HCT116 (cell line): ENCODE results near the gene MAP7. TPM values are rescaled to one million over a fixed set of nuclear protein-coding genes. Genes with fewer than 3 reads are reported as not detected.

Experiments
- ATAC-seq: fragments of 200-7000 bp; cut with Tn5 transposase; 2 replicates; pipeline ENCODE4 v1.9.1; 2020; ENCODE audit warnings: mild to moderate bottlenecking, moderate library complexity
- BruUV-seq: library from RNA; stranded (reverse); fragments of 400-500 nt; replicated peaks from 2 replicates; lab custom pipeline; 2021; lab: Mats Ljungman, UMichigan
- CTCF ChIA-PET: fragments of 300-600 bp; sonication (Branson Sonifier 250); formaldehyde crosslinking; loops from one replicate; lab custom pipeline; 2021; ENCODE audit warnings: antibody characterized with exemption; lab: Charles Lee
- POLR2A ChIA-PET: fragments of 300-600, 350-600 bp; sonication (Branson Sonifier 250); formaldehyde crosslinking; loops from one replicate; lab custom pipeline; 2021; ENCODE audit warnings: antibody characterized with exemption; lab: Charles Lee
- RAD21 ChIA-PET, 2 experiments: fragments of 300-600 bp; sonication (Branson Sonifier 250); formaldehyde crosslinking; loops; one replicate each; lab custom pipeline; 2023; ENCODE audit warnings: low total read pairs in 2 of 2; ENCODE audit not compliant: uncharacterized antibody in 2 of 2, unreplicated experiment in 2 of 2, low non-redundant PET in 1 of 2; lab: Charles Lee
- DNase-seq: peaks from one replicate; pipeline ENCODE4 v3.0.0-alpha.2; 2010; ENCODE audit warnings: low read depth, low spot score
- H2AFZ ChIP-seq: fragments of 200-600 bp; shearing (Covaris generic), sonication (generic); 2 replicates; pipeline ENCODE4 v1.6.1; 2017; ENCODE audit warnings: low read depth, mixed run types, mixed read lengths, antibody characterized with exemption, low read length; ENCODE audit not compliant: poor library complexity, severe bottlenecking
- H3K27ac ChIP-seq: 2 replicates; pipeline ENCODE4 v1.5.1; 2012; ENCODE audit warnings: low read depth, low read length
- H3K27me3 ChIP-seq: fragments of 200-600 bp; sonication (generic); 2 replicates; pipeline ENCODE4 v1.6.1; 2016; ENCODE audit warnings: mixed run types, low read length, mixed read lengths; ENCODE audit not compliant: insufficient read depth
- H3K36me3 ChIP-seq, 2 experiments: fragments of 200-500 bp in 1 of 2; fragments of 200-600 bp in 1 of 2; sonication (Bioruptor generic) in 1 of 2; sonication (generic) in 1 of 2; 2 replicates each; pipeline versions ENCODE4 v1.5.1 to v1.6.1; 2014 to 2016; ENCODE audit warnings: low read length in 2 of 2, inconsistent platforms in 1 of 2, mixed read lengths in 1 of 2, mixed run types in 1 of 2; ENCODE audit not compliant: insufficient read depth in 2 of 2, control insufficient read depth in 1 of 2
- H3K4me1 ChIP-seq, 2 experiments: fragments of 200-600 bp in 1 of 2; sonication (generic) in 1 of 2; 2 replicates each; pipeline versions ENCODE4 v1.5.1 to v1.6.1; 2012 to 2017; ENCODE audit warnings: low read length in 2 of 2, inconsistent platforms in 1 of 2, mild to moderate bottlenecking in 1 of 2, mixed read lengths in 1 of 2, mixed run types in 1 of 2, moderate library complexity in 1 of 2; ENCODE audit not compliant: insufficient read depth in 2 of 2, control insufficient read depth in 1 of 2
- H3K4me2 ChIP-seq: fragments of 200-600 bp; sonication (generic); 2 replicates; pipeline ENCODE4 v1.6.1; 2017; ENCODE audit warnings: mixed run types, low read length, mixed read lengths
- H3K4me3 ChIP-seq, 2 experiments: fragments of 200-600 bp in 1 of 2; sonication (generic) in 1 of 2; replicated peaks in 1 of 2; 2 replicates each; pipeline ENCODE4 v1.5.1; 2011 to 2016; ENCODE audit warnings: low read length in 2 of 2, control low read depth in 1 of 2, low read depth in 1 of 2, mild to moderate bottlenecking in 1 of 2, mixed read lengths in 1 of 2, mixed run types in 1 of 2
- H3K79me2 ChIP-seq: fragments of 200-600 bp; sonication (generic); 2 replicates; pipeline ENCODE4 v1.6.1; 2017; ENCODE audit warnings: mild to moderate bottlenecking, mixed run types, low read length, moderate library complexity, mixed read lengths; ENCODE audit not compliant: insufficient read depth
- H3K9ac ChIP-seq: fragments of 200-600 bp; sonication (generic); 2 replicates; pipeline ENCODE4 v1.6.1; 2016; ENCODE audit warnings: low read length, mixed read lengths
- H3K9me2 ChIP-seq: fragments of 200-600 bp; sonication (generic), shearing (Covaris generic); 2 replicates; pipeline ENCODE4 v1.6.1; 2017; ENCODE audit warnings: mixed run types, mild to moderate bottlenecking, moderate library complexity; ENCODE audit not compliant: insufficient read depth
- H3K9me3 ChIP-seq, 2 experiments: fragments of 200-500 bp in 1 of 2; fragments of 200-600 bp in 1 of 2; sonication (Bioruptor generic) in 1 of 2; sonication (generic) in 1 of 2; 2 replicates each; pipeline ENCODE4 v1.6.1; 2014 to 2017; ENCODE audit warnings: low read length in 2 of 2, mixed read lengths in 2 of 2, inconsistent platforms in 1 of 2, low read depth in 1 of 2, mild to moderate bottlenecking in 1 of 2, mixed run types in 1 of 2, moderate library complexity in 1 of 2; ENCODE audit not compliant: control insufficient read depth in 1 of 2, insufficient read depth in 1 of 2
- H4K20me1 ChIP-seq: fragments of 200-600 bp; sonication (generic), shearing (Covaris generic); 2 replicates; pipeline ENCODE4 v1.6.1; 2017; ENCODE audit warnings: mixed run types, mild to moderate bottlenecking, moderate library complexity; ENCODE audit not compliant: insufficient read depth
- CBX3 ChIP-seq: IDR thresholded peaks from 2 replicates; pipeline ENCODE4 v1.6.1; 2012; ENCODE audit warnings: low read depth
- CEBPB ChIP-seq: IDR thresholded peaks from 2 replicates; pipeline ENCODE4 v1.6.1; 2012; ENCODE audit warnings: low read depth
- EGR1 ChIP-seq: IDR thresholded peaks from 2 replicates; pipeline ENCODE4 v1.6.1; 2012; ENCODE audit warnings: low read depth
- ELF1 ChIP-seq: IDR thresholded peaks from 2 replicates; pipeline ENCODE4 v1.6.1; 2012; ENCODE audit warnings: low read depth, borderline replicate concordance
- EZH2 ChIP-seq: fragments of 200-600 bp; sonication (generic); IDR thresholded peaks from 2 replicates; pipeline ENCODE4 v1.6.1; 2017; ENCODE audit warnings: antibody characterized with exemption, mixed run types
- EZH2phosphoT487 ChIP-seq: fragments of 200-600 bp; IDR thresholded peaks from 2 replicates; pipeline ENCODE4 v1.6.1; 2018; ENCODE audit warnings: antibody characterized with exemption, borderline replicate concordance
- JUND ChIP-seq: IDR thresholded peaks from 2 replicates; pipeline ENCODE4 v1.6.1; 2012
- RAD21 ChIP-seq: IDR thresholded peaks from 2 replicates; pipeline ENCODE4 v1.6.1; 2012; ENCODE audit warnings: low read depth, mild to moderate bottlenecking
- SIN3A ChIP-seq: IDR thresholded peaks from 2 replicates; pipeline ENCODE4 v1.6.1; 2012; ENCODE audit warnings: low read depth
- SRF ChIP-seq: IDR thresholded peaks from 2 replicates; pipeline ENCODE4 v1.6.1; 2012; ENCODE audit warnings: low read depth
- TCF7L2 ChIP-seq: IDR thresholded peaks from 2 replicates; pipeline ENCODE4 v1.7.0; 2011; ENCODE audit warnings: borderline replicate concordance, inconsistent platforms; ENCODE audit not compliant: insufficient read depth, insufficient read length; ENCODE audit errors: extremely low read depth
- YY1 ChIP-seq: IDR thresholded peaks from 2 replicates; pipeline ENCODE4 v1.6.1; 2011; ENCODE audit warnings: low read length, low read depth, moderate library complexity, mild to moderate bottlenecking; ENCODE audit not compliant: insufficient replicate concordance; ENCODE audit errors: extremely low read depth
- ZNF274 ChIP-seq: fragments of 200-500 bp; sonication (Bioruptor generic); IDR thresholded peaks from 2 replicates; pipeline ENCODE4 v1.6.1; 2014; ENCODE audit warnings: mild to moderate bottlenecking, low read depth, low read length, inconsistent platforms
- intact Hi-C: fragments of 100-400 bp; cut with micrococcal nuclease; formaldehyde crosslinking; loops from 2 replicates; pipeline ENCODE4 v1.10.0; 2022
- total RNA-seq: library from RNA; stranded (reverse); gene quantifications from one replicate; pipeline ENCODE4 v1.2.1, GENCODE V29; 2021; ENCODE audit not compliant: unreplicated experiment
- TF ChIP-seq, protein P1 (sequence below): IDR thresholded peaks from 2 replicates; pipeline ENCODE4 v1.6.1; 2012; ENCODE audit warnings: low read depth
- TF ChIP-seq, protein P2 (sequence below): IDR thresholded peaks from 2 replicates; pipeline ENCODE4 v1.6.1; 2011; ENCODE audit warnings: mild to moderate bottlenecking, low read length, moderate library complexity; ENCODE audit not compliant: insufficient replicate concordance; ENCODE audit errors: extremely low read depth

Gene MAP7
- total RNA-seq, 1 experiment from 2014 or later: 35.5 TPM

DNA sequence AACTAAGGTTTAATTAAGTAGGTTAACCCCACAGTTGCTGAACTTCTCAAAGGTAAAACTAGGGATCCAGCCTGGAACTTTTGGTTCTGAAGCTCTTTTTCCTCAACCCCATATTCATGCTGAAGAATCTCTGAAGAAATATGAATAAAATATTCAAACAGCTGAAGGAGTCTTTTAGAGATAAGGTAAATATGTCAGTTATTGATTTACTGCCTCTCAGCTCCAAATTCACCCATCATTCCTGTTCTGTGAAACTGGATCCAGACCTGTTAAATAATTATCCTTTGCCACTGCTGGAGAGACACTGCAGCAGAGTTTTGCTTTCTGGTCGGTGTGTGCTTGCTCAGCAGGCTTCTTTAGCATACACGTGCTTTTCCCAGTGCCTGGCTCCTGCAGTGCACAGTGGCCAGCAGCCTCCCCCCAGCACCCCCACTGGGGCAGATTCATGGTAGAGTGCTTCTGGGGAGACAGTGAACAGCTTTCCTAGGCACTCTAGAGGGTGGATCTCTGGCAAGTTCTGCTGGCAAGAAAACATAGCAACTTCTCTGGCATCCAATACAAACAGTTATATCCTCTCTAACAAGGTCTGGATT is 198.6 kb downstream of the MAP7 start:
- ChIA-PET RAD21 (no interaction called here), CTCF (interaction anchor here (0.9 kb wide), 1 partner anchor 198 kb away, joined by 4 read pairs; the partner anchor contains the start of gene MAP7)
- H3K27ac ChIP-seq: no peak overlapping the region

DNA sequence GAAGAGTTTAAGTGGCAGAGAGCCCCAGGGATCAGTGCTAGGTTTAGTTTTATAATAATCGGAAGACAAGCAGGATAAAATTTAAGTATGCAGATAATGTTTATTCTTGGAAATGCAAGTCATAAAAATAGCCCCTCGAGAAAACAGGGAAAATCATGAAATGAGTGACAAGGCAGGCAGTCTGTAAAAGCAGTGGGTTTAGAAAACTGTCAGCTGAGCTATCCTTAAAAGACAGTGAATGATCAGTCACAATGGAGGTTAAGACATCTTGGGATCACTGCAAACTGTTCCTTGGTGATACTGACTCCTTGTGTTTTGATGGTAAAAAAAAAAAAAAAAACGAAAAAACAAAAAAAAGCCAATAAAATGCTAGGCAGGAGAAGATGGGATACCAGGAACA is 199.3 kb downstream of the MAP7 start:
- Histone ChIP-seq H3K27ac (no peak overlapping the region), H3K4me3 (no peak overlapping the region), H3K9me3 (no peaks in the 10 kb centered on the region), H3K79me2 (no peaks in the 10 kb centered on the region), H4K20me1 (no peaks in the 10 kb centered on the region), H3K36me3 (0 out of 4 replicates have a peak, but pooled peaks cover 0 to 2% of the 10 kb centered on the region in 2 experiments), H3K4me1 (no peaks in the 10 kb centered on the region), H3K27me3 (no peaks in the 10 kb centered on the region), H3K9me2 (no peaks in the 10 kb centered on the region), H3K9ac (no peak overlapping the region), H3K4me2 (no peak overlapping the region), H2AFZ (no peak overlapping the region)
- ChIA-PET RAD21 (no interaction called here), POLR2A (no interaction called here), CTCF (interaction anchor here (0.9 kb wide), 1 partner anchor 199 kb away, joined by 4 read pairs; the partner anchor contains the start of gene MAP7)
- no peak for ATAC-seq
- BruUV-seq: no TSS peak
- intact Hi-C loops: no loop called here
- DNase-seq: no peak
- TF ChIP-seq, protein P1, sequence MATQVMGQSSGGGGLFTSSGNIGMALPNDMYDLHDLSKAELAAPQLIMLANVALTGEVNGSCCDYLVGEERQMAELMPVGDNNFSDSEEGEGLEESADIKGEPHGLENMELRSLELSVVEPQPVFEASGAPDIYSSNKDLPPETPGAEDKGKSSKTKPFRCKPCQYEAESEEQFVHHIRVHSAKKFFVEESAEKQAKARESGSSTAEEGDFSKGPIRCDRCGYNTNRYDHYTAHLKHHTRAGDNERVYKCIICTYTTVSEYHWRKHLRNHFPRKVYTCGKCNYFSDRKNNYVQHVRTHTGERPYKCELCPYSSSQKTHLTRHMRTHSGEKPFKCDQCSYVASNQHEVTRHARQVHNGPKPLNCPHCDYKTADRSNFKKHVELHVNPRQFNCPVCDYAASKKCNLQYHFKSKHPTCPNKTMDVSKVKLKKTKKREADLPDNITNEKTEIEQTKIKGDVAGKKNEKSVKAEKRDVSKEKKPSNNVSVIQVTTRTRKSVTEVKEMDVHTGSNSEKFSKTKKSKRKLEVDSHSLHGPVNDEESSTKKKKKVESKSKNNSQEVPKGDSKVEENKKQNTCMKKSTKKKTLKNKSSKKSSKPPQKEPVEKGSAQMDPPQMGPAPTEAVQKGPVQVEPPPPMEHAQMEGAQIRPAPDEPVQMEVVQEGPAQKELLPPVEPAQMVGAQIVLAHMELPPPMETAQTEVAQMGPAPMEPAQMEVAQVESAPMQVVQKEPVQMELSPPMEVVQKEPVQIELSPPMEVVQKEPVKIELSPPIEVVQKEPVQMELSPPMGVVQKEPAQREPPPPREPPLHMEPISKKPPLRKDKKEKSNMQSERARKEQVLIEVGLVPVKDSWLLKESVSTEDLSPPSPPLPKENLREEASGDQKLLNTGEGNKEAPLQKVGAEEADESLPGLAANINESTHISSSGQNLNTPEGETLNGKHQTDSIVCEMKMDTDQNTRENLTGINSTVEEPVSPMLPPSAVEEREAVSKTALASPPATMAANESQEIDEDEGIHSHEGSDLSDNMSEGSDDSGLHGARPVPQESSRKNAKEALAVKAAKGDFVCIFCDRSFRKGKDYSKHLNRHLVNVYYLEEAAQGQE: no peak
- no peak for TF ChIP-seq RAD21
- TF ChIP-seq ELF1: no peak
- no peak for TF ChIP-seq JUND
- TF ChIP-seq, protein P2, sequence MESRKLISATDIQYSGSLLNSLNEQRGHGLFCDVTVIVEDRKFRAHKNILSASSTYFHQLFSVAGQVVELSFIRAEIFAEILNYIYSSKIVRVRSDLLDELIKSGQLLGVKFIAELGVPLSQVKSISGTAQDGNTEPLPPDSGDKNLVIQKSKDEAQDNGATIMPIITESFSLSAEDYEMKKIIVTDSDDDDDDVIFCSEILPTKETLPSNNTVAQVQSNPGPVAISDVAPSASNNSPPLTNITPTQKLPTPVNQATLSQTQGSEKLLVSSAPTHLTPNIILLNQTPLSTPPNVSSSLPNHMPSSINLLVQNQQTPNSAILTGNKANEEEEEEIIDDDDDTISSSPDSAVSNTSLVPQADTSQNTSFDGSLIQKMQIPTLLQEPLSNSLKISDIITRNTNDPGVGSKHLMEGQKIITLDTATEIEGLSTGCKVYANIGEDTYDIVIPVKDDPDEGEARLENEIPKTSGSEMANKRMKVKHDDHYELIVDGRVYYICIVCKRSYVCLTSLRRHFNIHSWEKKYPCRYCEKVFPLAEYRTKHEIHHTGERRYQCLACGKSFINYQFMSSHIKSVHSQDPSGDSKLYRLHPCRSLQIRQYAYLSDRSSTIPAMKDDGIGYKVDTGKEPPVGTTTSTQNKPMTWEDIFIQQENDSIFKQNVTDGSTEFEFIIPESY: no peak
- TF ChIP-seq EGR1: no peak
- TF ChIP-seq EZH2phosphoT487: no peak
- no peak for TF ChIP-seq SIN3A
- no peak for TF ChIP-seq EZH2
- no peak for TF ChIP-seq TCF7L2
- TF ChIP-seq CEBPB: no peak
- no peak for TF ChIP-seq YY1
- no peak for TF ChIP-seq ZNF274
- no peak for TF ChIP-seq SRF
- no peak for TF ChIP-seq CBX3

More for the DNA sequence above, 198.6 kb downstream of the MAP7 start:
- Histone ChIP-seq H3K4me3 (no peak overlapping the region), H3K9me2 (no peaks in the 10 kb centered on the region), H2AFZ (no peak overlapping the region), H3K4me1 (no peaks in the 10 kb centered on the region), H4K20me1 (no peaks in the 10 kb centered on the region), H3K9ac (no peak overlapping the region), H3K27me3 (no peaks in the 10 kb centered on the region), H3K4me2 (no peak overlapping the region), H3K79me2 (no peaks in the 10 kb centered on the region), H3K36me3 (0 out of 4 replicates have a peak, but pooled peaks cover 0 to 2% of the 10 kb centered on the region in 2 experiments), H3K9me3 (no peaks in the 10 kb centered on the region)
- no peak for TF ChIP-seq TCF7L2
- POLR2A ChIA-PET: no interaction called here
- ATAC-seq: no peak
- DNase-seq: no peak
- intact Hi-C loops: no loop called here
- no TSS peak for BruUV-seq
